C4-2B (cell line): Measurements from ENCODE around the gene CNTN5.

ENCODE experiments used
- H3K27ac ChIP-seq: fragments of 450-650 bp; 2 replicates; pipeline ENCODE4 v1.5.1; 2017
- CTCF ChIP-seq: fragments of 450-650 bp; conservative IDR thresholded peaks from 2 replicates; pipeline ENCODE4 v1.5.1; 2017; ENCODE audit warnings: mild to moderate bottlenecking
- ZFX ChIP-seq: fragments of 450-650 bp; IDR thresholded peaks from 2 replicates; pipeline ENCODE4 v1.6.1; 2017

CNTN5 gene

GRCh38 chr11:99630629-99631028 is 609.9 kb downstream of the CNTN5 start:
- no peak for TF ChIP-seq ZFX
- TF ChIP-seq CTCF, result no peak
- no peak overlapping the region for H3K27ac ChIP-seq

GRCh38 chr11:99631618-99632017 is 610.9 kb downstream of the CNTN5 start:
- TF ChIP-seq ZFX, result no peak
- TF ChIP-seq CTCF, result no peak
- H3K27ac ChIP-seq, result no peak overlapping the region

GRCh38 chr11:99632969-99633368 is 612.2 kb downstream of the CNTN5 start:
- TF ChIP-seq CTCF (no peak), ZFX (no peak)
- H3K27ac ChIP-seq, result no peak overlapping the region

- H3K27ac ChIP-seq, result no peak overlapping the region
- TF ChIP-seq ZFX (no peak), CTCF (no peak)
Measured at GRCh38 chr11:99634581-99634980, 613.8 kb downstream of the CNTN5 start.

- TF ChIP-seq CTCF, result no peak
- no peak for TF ChIP-seq ZFX
- H3K27ac ChIP-seq, result no peak overlapping the region
Measured at GRCh38 chr11:99638073-99638553, 617.4 kb downstream of the CNTN5 start.

GRCh38 chr11:99640671-99641070 is 619.9 kb downstream of the CNTN5 start:
- H3K27ac ChIP-seq, result no peak overlapping the region
- TF ChIP-seq ZFX (no peak), CTCF (no peak)

GRCh38 chr11:99645934-99646333 is 625.2 kb downstream of the CNTN5 start:
- H3K27ac ChIP-seq, result peak overlapping the region; percentile 28; the same call in 1 of the 2 replicates
- TF ChIP-seq ZFX (no peak), CTCF (no peak)
